ENCODE measurements around the gene CA9.

The CA9 gene

GRCh38 chr9:35726931-35727330, 53.2 kb downstream of the CA9 start:
- H3K27ac ChIP-seq (ENCODE audit: low read depth, low read length) = peak overlapping the region; percentile 99

GRCh38 chr9:35727676-35728040, 53.9 kb downstream of the CA9 start:
- peak overlapping the region; percentile 99 for H2BK120ac ChIP-seq (ENCODE audit: insufficient read depth, low read length, poor library complexity)
- peak in 1 of 2 donors; percentile 30 for DNase-seq
- WGBS (ENCODE audit: extremely low coverage, insufficient coverage, insufficient read length) = no CpG with 5 or more reads among the region's 5 CpGs
- peak overlapping the region; percentile 92 for H2BK12ac ChIP-seq (ENCODE audit: low read length)
- peak overlapping the region; percentile 75 for H4K12ac ChIP-seq (ENCODE audit: low read depth, low read length)
- H3K4me1 ChIP-seq (ENCODE audit: control insufficient read depth in 1 of 2, insufficient read depth in 2 of 2, low read length in 2 of 2) = peaks cover 33 to 43% of the 10 kb centered on the region in 2 experiments
- peak overlapping the region; percentile 24 for H3K9ac ChIP-seq (ENCODE audit: low read length)
- peak overlapping the region; percentile 97 for H3K4ac ChIP-seq (ENCODE audit: low read depth, low read length)
- H3K4me3 ChIP-seq (ENCODE audit: low read depth, low read length) = peak overlapping the region; percentile 51
- peak overlapping the region; percentile 97 for H3K18ac ChIP-seq (ENCODE audit: low read length)
- peak overlapping the region; percentile 96 for H3K14ac ChIP-seq (ENCODE audit: low read length)
- peak overlapping the region; percentile 99 for H3K27ac ChIP-seq (ENCODE audit: low read depth, low read length)
- H3K36me3 ChIP-seq (ENCODE audit: control insufficient read depth in 1 of 2, insufficient read depth in 2 of 2, low read length in 2 of 2) = peaks cover 19 to 29% of the 10 kb centered on the region in 2 experiments
- H2AK5ac ChIP-seq (ENCODE audit: low read length) = peak overlapping the region; percentile 98
- peak overlapping the region; percentile 99 for H4K91ac ChIP-seq (ENCODE audit: low read depth, low read length)
- no peaks in the 10 kb centered on the region for H3K27me3 ChIP-seq (ENCODE audit: insufficient read depth, low read length)
- H3K79me2 ChIP-seq (ENCODE audit: control insufficient read depth, insufficient read depth, low read length, poor library complexity) = peaks cover 22% of the 10 kb centered on the region
- H2BK5ac ChIP-seq (ENCODE audit: low read depth, low read length, poor library complexity) = peak overlapping the region; percentile 99
- H3K23ac ChIP-seq (ENCODE audit: low read length) = peak overlapping the region; percentile 96
- H2AFZ ChIP-seq (ENCODE audit: insufficient read depth, low read length, poor library complexity) = peak overlapping the region; percentile 81
- peak overlapping the region; percentile 90 for H4K8ac ChIP-seq (ENCODE audit: low read depth, low read length)
- peak overlapping the region; percentile 56 for H3K4me2 ChIP-seq (ENCODE audit: low read length)
- no peaks in the 10 kb centered on the region for H3K9me3 ChIP-seq (ENCODE audit: insufficient read depth, low read depth, low read length)
- H3K79me1 ChIP-seq (ENCODE audit: low read length) = peaks cover 27% of the 10 kb centered on the region

More at GRCh38 chr9:35726931-35727330, 53.2 kb downstream of the CA9 start:
- H4K12ac ChIP-seq (ENCODE audit: low read depth, low read length) = no peak overlapping the region
- WGBS (ENCODE audit: extremely low coverage, insufficient coverage, insufficient read length) = no CpG with 5 or more reads among the region's 3 CpGs
- H4K91ac ChIP-seq (ENCODE audit: low read depth, low read length) = peak overlapping the region; percentile 99
- peak overlapping the region; percentile 73 for H3K18ac ChIP-seq (ENCODE audit: low read length)
- peaks cover 24% of the 10 kb centered on the region for H3K79me1 ChIP-seq (ENCODE audit: low read length)
- no peaks in the 10 kb centered on the region for H3K27me3 ChIP-seq (ENCODE audit: insufficient read depth, low read length)
- H3K4me3 ChIP-seq (ENCODE audit: low read depth, low read length) = no peak overlapping the region
- H3K4ac ChIP-seq (ENCODE audit: low read depth, low read length) = peak overlapping the region; percentile 95
- no peaks in the 10 kb centered on the region for H3K9me3 ChIP-seq (ENCODE audit: insufficient read depth, low read depth, low read length)
- H3K23ac ChIP-seq (ENCODE audit: low read length) = no peak overlapping the region
- peak overlapping the region; percentile 75 for H3K14ac ChIP-seq (ENCODE audit: low read length)
- H3K36me3 ChIP-seq (ENCODE audit: control insufficient read depth in 1 of 2, insufficient read depth in 2 of 2, low read length in 2 of 2) = peaks cover 22 to 35% of the 10 kb centered on the region in 2 experiments
- H3K79me2 ChIP-seq (ENCODE audit: control insufficient read depth, insufficient read depth, low read length, poor library complexity) = peaks cover 20% of the 10 kb centered on the region
- H2AFZ ChIP-seq (ENCODE audit: insufficient read depth, low read length, poor library complexity) = no peak overlapping the region
- peak overlapping the region; percentile 8 for H3K4me2 ChIP-seq (ENCODE audit: low read length)
- no peak for DNase-seq
- peak overlapping the region; percentile 98 for H2AK5ac ChIP-seq (ENCODE audit: low read length)
- H2BK12ac ChIP-seq (ENCODE audit: low read length) = peak overlapping the region; percentile 58
- H2BK5ac ChIP-seq (ENCODE audit: low read depth, low read length, poor library complexity) = peak overlapping the region; percentile 99
- H2BK120ac ChIP-seq (ENCODE audit: insufficient read depth, low read length, poor library complexity) = peak overlapping the region; percentile 99
- no peak overlapping the region for H3K9ac ChIP-seq (ENCODE audit: low read length)
- H4K8ac ChIP-seq (ENCODE audit: low read depth, low read length) = no peak overlapping the region
- peaks cover 33 to 43% of the 10 kb centered on the region in 2 experiments for H3K4me1 ChIP-seq (ENCODE audit: control insufficient read depth in 1 of 2, insufficient read depth in 2 of 2, low read length in 2 of 2)

- Histone ChIP-seq H3K4me3 (ENCODE audit: low read depth, low read length) (peak overlapping the region; percentile 51), H3K23ac (ENCODE audit: low read length) (no peak overlapping the region), H4K12ac (ENCODE audit: low read depth, low read length) (peak overlapping the region; percentile 75), H2AFZ (ENCODE audit: insufficient read depth, low read length, poor library complexity) (no peak overlapping the region), H3K36me3 (ENCODE audit: control insufficient read depth in 1 of 2, insufficient read depth in 2 of 2, low read length in 2 of 2) (peaks cover 15 to 23% of the 10 kb centered on the region in 2 experiments), H3K9ac (ENCODE audit: low read length) (peak overlapping the region; percentile 46), H3K14ac (ENCODE audit: low read length) (peak overlapping the region; percentile 13), H2BK120ac (ENCODE audit: insufficient read depth, low read length, poor library complexity) (peak overlapping the region; percentile 99), H3K27me3 (ENCODE audit: insufficient read depth, low read length) (no peaks in the 10 kb centered on the region), H3K9me3 (ENCODE audit: insufficient read depth, low read depth, low read length) (no peaks in the 10 kb centered on the region), H2BK12ac (ENCODE audit: low read length) (peak overlapping the region; percentile 5), H4K91ac (ENCODE audit: low read depth, low read length) (peak overlapping the region; percentile 99), H2AK5ac (ENCODE audit: low read length) (peak overlapping the region; percentile 49), H3K79me2 (ENCODE audit: control insufficient read depth, insufficient read depth, low read length, poor library complexity) (peaks cover 25% of the 10 kb centered on the region), H3K27ac (ENCODE audit: low read depth, low read length) (peak overlapping the region; percentile 99), H4K8ac (ENCODE audit: low read depth, low read length) (peak overlapping the region; percentile 90), H3K18ac (ENCODE audit: low read length) (peak overlapping the region; percentile 97), H2BK5ac (ENCODE audit: low read depth, low read length, poor library complexity) (peak overlapping the region; percentile 99), H3K4me2 (ENCODE audit: low read length) (peak overlapping the region; percentile 56), H3K4me1 (ENCODE audit: control insufficient read depth in 1 of 2, insufficient read depth in 2 of 2, low read length in 2 of 2) (peaks cover 36 to 44% of the 10 kb centered on the region in 2 experiments), H3K4ac (ENCODE audit: low read depth, low read length) (no peak overlapping the region), H3K79me1 (ENCODE audit: low read length) (peaks cover 30% of the 10 kb centered on the region)
- DNase-seq = peak; percentile 71 to 75
- WGBS (ENCODE audit: extremely low coverage, insufficient coverage, insufficient read length) = no CpG with 5 or more reads among the region's 10 CpGs
These were observed 54.6 kb downstream of the CA9 start for GRCh38 chr9:35728041-35728971.

GRCh38 chr9:35729101-35729500, 55.4 kb downstream of the CA9 start:
- Histone ChIP-seq H3K27me3 (ENCODE audit: insufficient read depth, low read length) (no peaks in the 10 kb centered on the region), H3K23ac (ENCODE audit: low read length) (no peak overlapping the region), H2BK120ac (ENCODE audit: insufficient read depth, low read length, poor library complexity) (no peak overlapping the region), H2BK5ac (ENCODE audit: low read depth, low read length, poor library complexity) (no peak overlapping the region), H3K18ac (ENCODE audit: low read length) (peak overlapping the region; percentile 8), H3K36me3 (ENCODE audit: control insufficient read depth in 1 of 2, insufficient read depth in 2 of 2, low read length in 2 of 2) (peaks cover 10 to 15% of the 10 kb centered on the region in 2 experiments), H4K8ac (ENCODE audit: low read depth, low read length) (no peak overlapping the region), H4K12ac (ENCODE audit: low read depth, low read length) (no peak overlapping the region), H3K9me3 (ENCODE audit: insufficient read depth, low read depth, low read length) (no peaks in the 10 kb centered on the region), H2AK5ac (ENCODE audit: low read length) (no peak overlapping the region), H3K9ac (ENCODE audit: low read length) (peak overlapping the region; percentile 16), H3K79me1 (ENCODE audit: low read length) (peaks cover 30% of the 10 kb centered on the region), H3K27ac (ENCODE audit: low read depth, low read length) (peak overlapping the region; percentile 38), H3K4ac (ENCODE audit: low read depth, low read length) (peak overlapping the region; percentile 2), H4K91ac (ENCODE audit: low read depth, low read length) (no peak overlapping the region), H2BK12ac (ENCODE audit: low read length) (peak overlapping the region; percentile 1), H3K4me1 (ENCODE audit: control insufficient read depth in 1 of 2, insufficient read depth in 2 of 2, low read length in 2 of 2) (peaks cover 36 to 44% of the 10 kb centered on the region in 2 experiments), H3K14ac (ENCODE audit: low read length) (peak overlapping the region; percentile 5), H3K4me3 (ENCODE audit: low read depth, low read length) (no peak overlapping the region), H2AFZ (ENCODE audit: insufficient read depth, low read length, poor library complexity) (no peak overlapping the region), H3K4me2 (ENCODE audit: low read length) (peak overlapping the region; percentile 78), H3K79me2 (ENCODE audit: control insufficient read depth, insufficient read depth, low read length, poor library complexity) (peaks cover 25% of the 10 kb centered on the region)
- DNase-seq = no peak
- no CpG with 5 or more reads among the region's 3 CpGs for WGBS (ENCODE audit: extremely low coverage, insufficient coverage, insufficient read length)
